Keratinocyte (primary cell): Measurements from ENCODE around the gene PLXDC1.

Source experiments
- CTCF ChIP-seq, 3 experiments: IDR thresholded peaks in 1 of 3; conservative IDR thresholded peaks in 1 of 3; optimal IDR thresholded peaks in 1 of 3; 2 replicates in 2 of 3; 3 replicates in 1 of 3; pipeline versions ENCODE3 to v1.5.1; 2011; ENCODE audit warnings: low read length in 3 of 3, mild to moderate bottlenecking in 3 of 3, moderate library complexity in 2 of 3, control low read depth in 1 of 3, inconsistent platforms in 1 of 3; ENCODE audit not compliant: insufficient read depth in 2 of 3; ENCODE audit errors: extremely low read depth in 1 of 3
- EZH2 ChIP-seq: IDR thresholded peaks from one replicate; pipeline ENCODE4 v1.6.1; 2012; ENCODE audit warnings: inconsistent platforms, mild to moderate bottlenecking, low read length, moderate library complexity

GRCh38 chr17:39100530-39100929 is 50.9 kb downstream of the PLXDC1 start:
- TF ChIP-seq EZH2 (no peak), CTCF (optimal IDR thresholded peaks at IDR 0.05 in 1 of 3, IDR thresholded peaks at IDR 0.05 in 1 of 3, conservative IDR thresholded peaks at IDR 0.05 in 1 of 3; ENCODE audit: extremely low read depth in 1 of 3, insufficient read depth in 2 of 3, low read length in 3 of 3) (no peak)
